Smooth muscle cell (in vitro differentiated cells): ENCODE measurements around the gene ZBTB6. TPM values are rescaled to one million over a fixed set of nuclear protein-coding genes. Genes with fewer than 3 reads are reported as not detected.

ENCODE experiments used
- DNase-seq: peaks from one replicate; lab custom pipeline; 2025; ENCODE audit not compliant: unreplicated experiment; lab: John Stamatoyannopoulos, UW
- H2AFZ ChIP-seq: fragments of 200-600 bp; sonication (generic); 2 replicates; pipeline ENCODE4 v1.6.0; 2016; ENCODE audit warnings: antibody characterized with exemption, low read depth, mild to moderate bottlenecking
- H3F3A ChIP-seq: fragments of 200-600 bp; sonication (generic); 2 replicates; pipeline ENCODE4 v1.6.0; 2017; ENCODE audit warnings: antibody characterized with exemption, low read depth
- H3K27ac ChIP-seq: fragments of 200-600 bp; sonication (generic); 2 replicates; pipeline ENCODE4 v1.5.1; 2016; ENCODE audit warnings: low read depth, mild to moderate bottlenecking
- H3K27me3 ChIP-seq: fragments of 200-600 bp; sonication (generic); 2 replicates; pipeline ENCODE4 v1.6.1; 2016; ENCODE audit warnings: low read depth, mild to moderate bottlenecking
- H3K36me3 ChIP-seq: fragments of 200-600 bp; sonication (generic); 2 replicates; pipeline ENCODE4 v1.5.1; 2016; ENCODE audit warnings: low read depth
- H3K4me1 ChIP-seq: fragments of 200-600 bp; sonication (generic); 2 replicates; pipeline ENCODE4 v1.5.1; 2016; ENCODE audit warnings: low read depth
- H3K4me2 ChIP-seq: fragments of 200-600 bp; sonication (generic); 2 replicates; pipeline ENCODE4 v1.6.0; 2016; ENCODE audit warnings: mild to moderate bottlenecking
- H3K4me3 ChIP-seq: fragments of 200-600 bp; sonication (generic); 2 replicates; pipeline ENCODE4 v1.5.1; 2016; ENCODE audit warnings: mild to moderate bottlenecking
- H3K79me2 ChIP-seq: fragments of 200-600 bp; sonication (generic); 2 replicates; pipeline ENCODE4 v1.6.0; 2016; ENCODE audit warnings: low read depth, mild to moderate bottlenecking
- H3K9ac ChIP-seq: fragments of 200-600 bp; sonication (generic); 2 replicates; pipeline ENCODE4 v1.6.0; 2016; ENCODE audit warnings: low read depth
- H3K9me3 ChIP-seq: fragments of 200-600 bp; sonication (generic); replicated peaks from 2 replicates; pipeline ENCODE4 v1.5.1; 2016; ENCODE audit warnings: low read depth
- H4K20me1 ChIP-seq: fragments of 200-600 bp; sonication (generic); 2 replicates; pipeline ENCODE4 v1.6.0; 2016; ENCODE audit warnings: low read depth
- CTCF ChIP-seq: fragments of 200-600 bp; sonication (generic); IDR thresholded peaks from 2 replicates; pipeline ENCODE4 v1.5.1; 2017; ENCODE audit warnings: borderline replicate concordance, mild to moderate bottlenecking, antibody characterized with exemption; ENCODE audit not compliant: insufficient read depth, poor library complexity, severe bottlenecking
- WGBS: methylation state at CpG from one replicate; pipeline ENCODE4 v1.1.7; 2016; ENCODE audit warnings: low lambda C conversion rate; 5-methylcytosine and 5-hydroxymethylcytosine counted together
- polyA plus RNA-seq: library from polyadenylated mRNA; unstranded; fragments of >200 nt; fragmentation: Nextera tagmentation; extraction: Ambion mirVana; gene quantifications from 2 replicates; pipeline ENCODE4 v1.2.1, GENCODE V29; 2016
- total RNA-seq: library from RNA; depleted of rRNA; stranded (reverse); fragments of >200 nt; gene quantifications from 2 replicates; pipeline ENCODE4 v1.2.3, GENCODE V29; 2014

The ZBTB6 gene
- total and polyA plus RNA-seq, 2 experiments from 2014 or later: 2.7 to 13.2 TPM

- Histone ChIP-seq H3K27ac (peak within 1 kb of the TSS; percentile 93), H3K79me2 (peaks cover 77% of the 10 kb centered on the region), H2AFZ (peak within 1 kb of the TSS; percentile 90), H3K27me3 (no peaks in the 10 kb centered on the region), H3K4me3 (peak within 1 kb of the TSS; percentile 94), H4K20me1 (peaks cover 47% of the 10 kb centered on the region), H3K4me1 (peaks cover 9% of the 10 kb centered on the region), H3F3A (peaks cover 13% of the 10 kb centered on the region), H3K9me3 (no peaks in the 10 kb centered on the region), H3K9ac (peak within 1 kb of the TSS; percentile 96), H3K4me2 (peak within 1 kb of the TSS; percentile 97), H3K36me3 (no peaks in the 10 kb centered on the region)
- DNase-seq: peak; percentile 89
- under 1% methylated on average over 49 of the region's 54 CpGs for WGBS
- TF ChIP-seq CTCF: no peak
These were observed 27.8 kb upstream of the ZBTB6 start, which contains the start of gene RABGAP1 for GRCh38 chr9:122940749-122941581. Gene RABGAP1, plus strand, starts transcription at chr9:122941020. Its CDS starts 16,040 bp downstream, at chr9:122957060.

GRCh38 chr9:122940454-122940748 is 27.3 kb upstream of the ZBTB6 start:
- Histone ChIP-seq H3K27me3 (no peaks in the 10 kb centered on the region), H3K79me2 (peaks cover 76% of the 10 kb centered on the region), H2AFZ (peak overlapping the region; percentile 58), H3K9ac (peak overlapping the region; percentile 10), H3K27ac (peak overlapping the region; percentile 47), H3K36me3 (no peaks in the 10 kb centered on the region), H3F3A (peaks cover 13% of the 10 kb centered on the region), H4K20me1 (peaks cover 41% of the 10 kb centered on the region), H3K4me3 (peak overlapping the region; percentile 94), H3K4me2 (peak overlapping the region; percentile 84), H3K4me1 (peaks cover 9% of the 10 kb centered on the region), H3K9me3 (no peaks in the 10 kb centered on the region)
- 27% methylated on average over 6 of the region's 6 CpGs for WGBS
- DNase-seq: no peak
- TF ChIP-seq CTCF: no peak

- TF ChIP-seq CTCF: no peak
- Histone ChIP-seq H3K79me2 (peaks cover 76% of the 10 kb centered on the region), H3K36me3 (no peaks in the 10 kb centered on the region), H3K4me1 (peaks cover 9% of the 10 kb centered on the region), H4K20me1 (peaks cover 33% of the 10 kb centered on the region), H2AFZ (no peak overlapping the region), H3F3A (peaks cover 13% of the 10 kb centered on the region), H3K27ac (peak overlapping the region; percentile 47), H3K9me3 (no peaks in the 10 kb centered on the region), H3K9ac (no peak overlapping the region), H3K27me3 (no peaks in the 10 kb centered on the region), H3K4me2 (no peak overlapping the region), H3K4me3 (no peak overlapping the region)
- WGBS: 91% methylated on average over 4 of the region's 4 CpGs
- no peak for DNase-seq
These were observed 26.5 kb upstream of the ZBTB6 start for GRCh38 chr9:122939601-122940000.

- no peak for TF ChIP-seq CTCF
- Histone ChIP-seq H3K79me2 (peaks cover 76% of the 10 kb centered on the region), H3K27ac (no peak overlapping the region), H3K4me1 (peaks cover 15% of the 10 kb centered on the region), H3F3A (peaks cover 13% of the 10 kb centered on the region), H3K4me3 (no peak overlapping the region), H3K9ac (no peak overlapping the region), H3K27me3 (no peaks in the 10 kb centered on the region), H2AFZ (no peak overlapping the region), H3K4me2 (no peak overlapping the region), H3K36me3 (no peaks in the 10 kb centered on the region), H4K20me1 (peaks cover 13% of the 10 kb centered on the region), H3K9me3 (no peaks in the 10 kb centered on the region)
- no peak for DNase-seq
- WGBS: 85% methylated on average over 1 of the region's 1 CpG
These were observed 23.8 kb upstream of the ZBTB6 start for GRCh38 chr9:122936883-122937282.
